HG03097 (cell line): ENCODE results near the gene COL25A1.
A peak's percentile ranks its signal among the peaks of the same experiment; 100 is the strongest.

ENCODE experiments used
- ATAC-seq: cut with Tn5 transposase; IDR thresholded peaks from one replicate; pipeline ENCODE4 v1.9.1; 2021; ENCODE audit not compliant: unreplicated experiment, low FRiP score

COL25A1 gene

DNA sequence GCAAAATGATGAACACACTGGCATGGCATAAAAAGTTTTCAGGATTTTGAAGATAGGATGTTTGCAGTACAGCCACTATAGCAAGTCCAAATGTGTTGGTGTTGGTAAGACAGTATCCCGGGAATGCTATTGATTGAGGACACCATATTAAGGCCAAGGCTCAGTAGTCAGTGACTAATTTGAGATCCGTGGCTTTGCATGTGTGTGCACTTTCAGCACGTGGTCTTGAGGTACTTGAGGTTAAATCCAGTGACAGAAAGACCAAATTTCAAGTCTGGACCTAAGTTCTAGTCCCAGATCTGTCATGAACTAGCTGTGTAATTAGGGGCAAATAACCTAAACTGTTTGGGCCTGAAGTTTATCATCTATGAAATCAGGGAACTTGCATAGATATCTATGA lies 463.1 kb downstream of the COL25A1 start:
- ATAC-seq = no peak

DNA sequence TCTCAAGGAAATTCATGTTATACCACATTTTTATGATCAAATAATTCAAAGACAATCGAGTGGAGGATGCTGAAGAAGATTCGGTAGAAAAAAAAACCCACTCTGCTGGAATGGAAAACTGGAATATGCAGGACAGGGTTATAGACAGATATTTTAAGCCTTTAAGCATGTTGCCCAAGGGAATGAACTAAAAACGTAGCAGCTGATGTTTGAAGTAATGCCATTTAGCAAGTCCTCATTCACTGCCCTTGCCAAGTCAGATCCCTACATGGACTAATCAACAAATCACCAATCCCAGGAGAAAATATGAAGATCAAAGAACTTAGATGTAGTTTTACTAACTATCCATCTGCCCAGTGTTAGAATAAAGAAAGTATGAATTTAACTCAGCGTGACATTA lies 464.0 kb downstream of the COL25A1 start:
- no peak for ATAC-seq

DNA sequence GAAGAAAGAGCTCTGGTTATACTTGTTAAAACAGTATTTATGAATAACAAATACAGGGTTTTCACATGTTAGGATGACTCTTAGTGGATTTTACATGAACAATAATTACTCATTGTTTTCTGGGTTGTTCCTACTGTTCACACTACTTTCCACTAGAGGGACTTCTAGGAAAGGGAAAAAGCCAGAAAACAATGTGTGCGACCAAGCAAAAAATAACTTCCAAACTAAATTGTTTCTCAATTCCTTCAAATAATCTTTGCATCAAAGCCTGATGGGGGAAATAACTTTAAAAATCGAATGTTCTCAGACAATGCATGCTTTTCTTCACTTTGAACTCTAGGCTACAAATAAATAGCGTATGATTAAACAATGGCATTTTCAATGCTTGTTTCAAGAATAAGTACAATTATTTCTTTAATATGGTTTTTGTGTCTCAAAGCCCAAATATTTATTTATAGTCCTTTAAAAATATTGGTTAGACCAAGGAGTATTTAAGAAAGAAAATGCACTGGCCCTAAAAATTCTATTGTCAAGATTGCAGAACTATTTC lies 467.5 kb downstream of the COL25A1 start:
- ATAC-seq = no peak

DNA sequence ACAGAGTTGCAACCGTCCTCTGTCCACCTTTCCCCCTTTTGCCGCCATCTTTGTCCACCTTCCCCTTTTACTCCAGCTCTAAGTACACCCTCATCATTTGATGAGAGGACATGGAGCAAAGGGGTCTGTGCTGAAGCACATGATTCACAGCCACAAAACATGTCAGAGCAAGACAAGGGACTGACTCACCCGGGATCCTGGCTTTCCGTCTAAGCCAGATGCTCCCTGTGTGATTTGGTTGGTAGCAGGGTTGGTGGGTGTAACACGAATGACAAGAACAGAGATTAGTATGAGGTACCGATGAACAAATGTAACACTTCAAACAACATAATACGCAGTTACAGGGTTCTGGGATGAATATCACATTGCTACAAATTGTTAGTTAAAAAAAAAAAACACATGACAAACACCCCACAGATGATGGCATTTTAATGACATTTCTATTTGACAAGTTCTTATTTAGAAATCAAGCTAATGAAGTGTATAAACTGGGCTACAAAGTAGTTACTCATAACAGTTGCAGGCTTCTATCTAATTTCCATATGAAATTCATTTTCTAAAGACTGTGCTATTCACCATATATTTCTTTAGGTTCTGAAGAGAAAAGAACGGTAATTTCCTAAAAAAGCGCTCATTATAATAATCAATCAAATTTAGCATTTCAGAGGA lies 468.2 kb downstream of the COL25A1 start:
- no peak for ATAC-seq

DNA sequence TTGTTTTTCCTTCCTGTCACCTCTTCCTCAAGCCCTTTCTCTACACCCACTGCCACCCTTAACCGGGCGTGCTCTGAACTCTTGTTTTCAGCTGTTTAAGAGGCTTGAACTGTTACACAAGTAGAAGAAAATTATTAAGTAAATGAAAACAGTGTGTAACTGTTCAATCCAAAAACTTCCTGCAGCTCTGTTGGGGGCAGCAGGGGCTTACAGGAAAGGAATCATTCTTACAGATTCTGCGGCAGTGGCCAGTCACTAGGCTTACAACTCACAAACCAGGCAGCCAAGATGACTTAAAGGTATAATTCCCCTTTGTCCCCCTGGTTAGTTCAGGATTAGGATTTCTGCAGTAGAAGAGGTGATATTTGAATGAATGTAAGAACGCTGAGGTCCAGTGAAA lies 469.4 kb downstream of the COL25A1 start:
- no peak for ATAC-seq

DNA sequence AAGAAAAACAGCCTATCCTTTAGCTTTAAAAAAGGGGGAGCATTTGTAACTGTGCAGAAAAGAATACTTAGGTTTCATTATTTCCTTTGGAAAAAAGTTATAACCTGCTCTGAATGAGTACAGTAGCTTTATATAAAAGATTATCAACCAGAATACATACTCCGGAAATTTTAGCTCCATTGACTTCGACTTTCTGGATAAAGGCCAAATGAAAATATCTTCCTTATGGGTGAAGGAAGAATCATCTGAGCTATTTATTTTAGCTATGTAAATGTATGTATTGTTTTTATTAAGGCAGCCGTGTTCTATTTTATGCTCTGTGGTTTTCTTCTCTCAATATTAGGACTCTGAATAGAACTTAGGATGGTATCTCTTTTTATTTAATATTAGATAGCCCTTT lies 470.6 kb downstream of the COL25A1 start:
- no peak for ATAC-seq

DNA sequence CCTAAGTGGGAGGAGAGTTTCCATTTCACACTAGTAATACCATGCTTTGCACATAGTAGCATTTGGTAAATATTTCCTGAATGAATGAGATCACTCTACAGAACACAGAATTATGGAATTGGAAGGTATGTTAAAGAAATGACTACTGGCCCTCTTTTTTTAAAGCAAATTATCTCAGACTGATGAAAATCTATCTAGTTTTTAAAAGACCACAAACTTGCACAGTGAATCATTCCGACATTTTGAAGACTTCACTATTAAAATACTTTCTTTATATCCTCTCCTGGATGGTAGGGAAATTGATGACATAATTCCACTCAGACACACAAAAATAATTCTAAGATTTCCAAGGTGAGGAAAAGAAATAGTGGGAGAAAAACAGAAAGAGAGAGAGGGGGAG lies 471.2 kb downstream of the COL25A1 start:
- ATAC-seq = no peak

DNA sequence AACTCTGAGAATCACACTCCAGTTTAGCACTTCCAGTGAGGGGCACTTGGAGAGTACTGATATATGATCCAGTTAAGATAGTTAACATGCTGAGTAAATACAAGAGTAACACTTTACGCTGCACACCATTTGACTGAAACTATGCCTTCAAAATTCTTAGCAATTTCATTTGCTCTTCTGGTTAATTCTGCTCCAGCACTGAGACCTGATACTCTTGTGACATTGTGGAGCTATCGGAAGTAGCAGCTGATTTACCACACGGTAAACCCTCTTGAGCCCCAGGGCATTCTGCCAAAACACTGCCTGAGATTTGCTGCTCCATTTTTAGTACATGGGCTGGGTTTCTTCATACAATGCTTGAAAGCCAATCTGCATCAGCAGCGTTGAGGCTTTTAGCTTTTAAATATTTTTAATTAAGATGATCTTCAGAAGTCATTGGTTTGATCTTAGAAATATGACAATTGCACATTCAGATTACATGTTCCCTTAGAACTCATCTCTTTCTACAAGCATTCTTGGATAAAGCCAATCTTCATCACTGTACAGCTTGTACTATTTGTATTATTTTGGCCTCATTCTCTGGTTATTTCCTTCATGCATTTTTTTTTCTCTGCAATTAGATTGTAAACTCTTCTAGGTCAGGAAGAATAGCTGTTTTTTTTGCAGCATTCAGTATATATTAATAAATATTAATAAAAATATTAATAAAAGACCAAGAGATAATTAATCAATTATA lies 471.8 kb downstream of the COL25A1 start:
- peak; percentile 70 for ATAC-seq

DNA sequence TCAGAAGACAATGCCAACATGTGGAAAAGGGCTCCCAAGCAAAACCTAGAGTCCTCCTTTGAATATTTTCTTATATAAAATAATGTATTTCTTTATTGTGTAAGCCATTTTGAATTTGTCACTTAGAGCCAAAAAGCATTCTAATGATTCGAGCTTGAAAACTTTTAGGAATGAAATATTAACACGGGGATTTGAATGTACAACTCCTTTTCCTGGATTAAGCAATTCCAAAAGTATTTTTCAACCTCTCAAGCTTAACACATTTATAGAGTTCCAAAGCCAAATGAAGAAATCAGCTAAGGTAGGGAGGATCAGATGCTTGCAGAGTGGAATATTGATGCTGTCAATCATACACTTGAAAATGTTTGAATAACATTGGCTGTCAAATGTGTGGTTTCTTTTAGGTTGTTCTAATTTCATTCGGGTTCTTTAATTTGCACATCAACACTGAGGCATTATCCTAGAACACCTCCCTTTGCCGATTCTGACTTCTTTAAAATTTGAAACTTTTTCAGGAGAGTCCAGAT lies 472.4 kb downstream of the COL25A1 start:
- ATAC-seq = no peak

DNA sequence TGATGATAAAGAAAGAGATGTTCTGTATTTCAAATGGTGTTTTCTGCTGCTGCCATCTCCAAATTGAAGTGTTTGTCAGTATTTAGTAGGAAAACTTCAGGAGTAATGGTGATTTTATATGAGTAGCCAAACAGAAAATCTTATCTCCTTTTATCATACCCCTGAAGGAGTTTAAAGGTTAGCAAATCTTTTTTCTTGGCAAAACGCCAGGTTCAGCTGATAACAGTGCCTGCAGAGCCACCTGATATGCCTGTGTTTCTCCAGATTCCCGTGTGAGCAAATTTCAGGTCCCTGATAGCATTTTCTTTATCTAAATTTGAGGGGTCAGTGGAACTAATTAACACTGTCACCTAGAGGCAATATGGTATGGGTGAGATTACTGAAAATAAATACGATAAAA lies 473.8 kb downstream of the COL25A1 start:
- no peak for ATAC-seq

DNA sequence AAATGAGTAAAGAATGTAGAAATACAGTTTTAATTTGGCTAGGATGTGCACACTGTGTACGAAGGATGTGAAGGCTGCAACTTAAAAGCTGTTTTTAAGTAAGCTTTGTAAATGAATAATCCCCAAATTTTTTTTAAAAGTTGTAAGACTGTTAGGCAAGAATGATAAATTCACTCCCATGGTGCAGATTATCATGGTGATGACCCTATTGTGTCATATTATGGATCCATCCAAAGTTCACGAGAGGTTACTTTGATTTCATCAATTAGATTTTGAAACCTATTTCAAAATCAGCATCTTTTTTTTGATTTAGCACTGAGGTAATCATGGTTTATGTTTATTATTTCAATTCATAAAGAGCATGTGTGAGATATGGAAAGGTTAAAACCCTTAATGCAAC lies 476.7 kb downstream of the COL25A1 start:
- no peak for ATAC-seq

DNA sequence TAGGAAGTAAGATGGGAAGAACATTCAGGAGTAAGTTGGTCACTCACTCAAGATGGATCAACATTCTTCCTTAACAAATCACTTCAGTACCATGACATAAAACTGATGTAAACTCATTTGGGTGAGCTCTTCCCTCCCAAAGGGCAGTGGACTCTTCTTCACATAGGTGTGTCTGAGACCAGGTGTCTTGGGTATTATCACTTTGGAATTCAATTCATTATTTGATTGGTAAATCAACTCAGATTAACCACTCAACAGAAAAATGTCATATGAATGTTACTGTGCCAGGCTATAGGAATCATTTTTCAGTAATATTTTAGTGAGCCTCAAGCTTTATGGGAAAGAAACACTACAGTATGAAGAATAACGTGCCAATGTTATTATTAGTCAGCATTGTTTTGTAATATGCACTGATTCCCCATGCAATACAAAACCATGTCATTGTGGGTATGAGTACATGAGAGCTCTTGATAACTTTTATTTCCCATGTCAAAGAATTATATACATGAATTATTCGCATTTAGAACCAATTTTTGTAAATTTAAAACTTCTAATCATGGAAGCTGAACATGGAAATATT lies 481.0 kb downstream of the COL25A1 start:
- ATAC-seq = no peak

DNA sequence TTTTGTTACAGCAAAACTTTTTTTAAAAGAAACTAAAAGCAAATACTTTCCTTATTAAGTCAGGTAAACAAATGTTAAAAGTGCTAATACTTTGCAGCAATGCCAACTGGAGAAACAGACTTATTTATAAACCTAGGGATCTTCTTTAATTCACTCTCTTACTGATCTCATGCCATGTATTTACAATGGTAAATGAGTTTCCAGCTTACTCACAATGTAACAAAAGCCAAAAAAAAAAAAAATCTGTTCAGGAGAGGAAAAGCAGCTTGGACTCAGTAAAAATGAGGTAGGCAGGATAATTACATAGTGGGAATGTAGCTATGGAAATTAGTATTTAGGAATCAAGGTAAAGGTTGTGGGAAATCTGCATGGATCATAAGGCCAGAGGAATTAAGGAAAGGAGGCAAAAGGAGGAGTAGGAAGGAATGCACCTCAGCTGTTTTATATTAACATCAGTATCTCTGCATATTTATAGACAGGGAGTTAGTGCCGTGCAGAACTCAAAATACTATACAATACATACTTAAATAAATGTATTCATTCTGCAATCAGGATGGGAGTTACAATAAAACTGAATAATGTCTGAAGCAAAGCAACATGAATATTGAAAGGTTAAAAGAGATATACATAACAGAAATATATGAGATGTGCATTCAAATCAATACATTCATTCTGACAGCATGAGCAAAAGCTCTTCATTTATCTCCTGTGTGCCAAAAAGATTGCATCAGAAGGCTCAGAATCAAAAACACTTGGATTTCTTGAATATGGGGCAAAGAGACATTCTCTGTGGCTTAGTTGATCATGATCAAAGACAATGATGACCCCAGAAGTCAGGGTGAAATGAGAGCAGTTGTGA lies 481.7 kb downstream of the COL25A1 start:
- no peak for ATAC-seq

DNA sequence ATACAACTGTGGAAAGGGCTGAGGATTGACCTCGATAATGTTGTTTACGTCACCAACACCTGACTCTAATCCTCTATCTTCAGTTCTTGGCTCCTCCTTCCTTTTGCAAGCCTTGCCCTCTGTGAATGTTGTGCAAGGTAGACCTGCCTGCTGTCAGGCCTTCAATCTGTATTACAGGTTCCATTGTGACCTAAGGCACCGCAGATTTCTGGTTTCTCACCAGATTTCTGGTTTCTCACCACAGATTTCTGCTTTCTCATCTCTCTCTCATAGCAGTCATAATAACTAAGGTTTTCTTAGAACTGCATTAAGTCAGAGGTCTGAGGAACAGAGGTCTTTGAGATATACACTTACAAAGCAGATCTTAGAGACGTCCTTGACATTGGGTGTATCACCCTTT lies 488.1 kb downstream of the COL25A1 start:
- ATAC-seq = no peak

DNA sequence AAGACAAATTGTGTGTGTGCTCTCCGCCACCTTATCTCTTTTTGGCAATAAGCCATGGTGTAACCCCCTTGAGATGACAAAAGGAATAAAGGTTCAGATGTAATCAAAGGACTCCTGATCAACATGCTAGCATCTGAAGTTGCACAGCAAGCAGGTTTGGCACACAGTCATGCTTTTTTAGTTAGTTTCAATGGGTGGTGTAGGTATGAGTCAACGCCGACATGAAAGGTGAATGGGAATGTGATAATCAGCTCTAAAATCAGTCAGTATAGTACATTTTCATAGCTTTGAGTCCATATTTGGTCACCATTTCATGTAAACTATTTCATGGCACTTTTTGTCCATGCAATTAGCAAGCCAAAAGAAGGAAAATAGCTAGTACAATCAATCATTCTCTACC lies 489.2 kb downstream of the COL25A1 start:
- ATAC-seq = no peak

DNA sequence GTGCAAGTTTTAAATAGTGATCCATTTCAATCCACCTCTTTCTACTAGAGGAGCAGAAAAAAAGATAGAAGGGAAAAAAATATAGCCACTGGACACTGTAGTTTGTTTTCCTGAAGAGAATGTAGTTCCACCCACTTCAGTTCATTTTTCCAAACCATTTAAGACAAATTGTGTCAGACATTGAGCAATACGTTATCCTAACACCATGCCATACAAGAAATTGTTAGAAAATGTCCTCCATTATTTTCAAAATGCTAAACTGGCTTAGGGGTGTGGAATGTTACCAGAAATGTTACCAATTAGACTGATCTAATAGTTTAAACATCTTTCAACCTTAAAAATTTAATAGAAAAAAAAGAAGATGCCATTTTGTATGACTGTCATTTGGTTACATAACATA lies 491.0 kb downstream of the COL25A1 start:
- no peak for ATAC-seq

DNA sequence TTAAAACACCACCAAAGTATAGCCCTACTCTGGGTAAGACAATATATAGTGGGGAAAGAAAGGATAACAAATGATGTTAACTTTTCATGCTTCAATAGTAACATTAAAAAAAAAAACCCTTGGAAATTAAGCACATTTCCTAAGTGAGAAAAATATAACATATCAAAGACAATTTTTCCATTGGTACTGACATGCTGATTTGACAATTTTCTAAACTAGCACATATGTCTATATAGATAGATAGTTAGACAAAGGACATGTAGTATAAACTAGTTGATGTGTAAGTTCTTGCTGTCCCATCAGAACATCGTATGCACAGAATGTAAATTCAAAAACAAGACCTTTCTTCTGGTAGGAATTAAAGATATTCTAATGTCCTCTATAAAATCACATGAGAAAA lies 492.4 kb downstream of the COL25A1 start:
- no peak for ATAC-seq

DNA sequence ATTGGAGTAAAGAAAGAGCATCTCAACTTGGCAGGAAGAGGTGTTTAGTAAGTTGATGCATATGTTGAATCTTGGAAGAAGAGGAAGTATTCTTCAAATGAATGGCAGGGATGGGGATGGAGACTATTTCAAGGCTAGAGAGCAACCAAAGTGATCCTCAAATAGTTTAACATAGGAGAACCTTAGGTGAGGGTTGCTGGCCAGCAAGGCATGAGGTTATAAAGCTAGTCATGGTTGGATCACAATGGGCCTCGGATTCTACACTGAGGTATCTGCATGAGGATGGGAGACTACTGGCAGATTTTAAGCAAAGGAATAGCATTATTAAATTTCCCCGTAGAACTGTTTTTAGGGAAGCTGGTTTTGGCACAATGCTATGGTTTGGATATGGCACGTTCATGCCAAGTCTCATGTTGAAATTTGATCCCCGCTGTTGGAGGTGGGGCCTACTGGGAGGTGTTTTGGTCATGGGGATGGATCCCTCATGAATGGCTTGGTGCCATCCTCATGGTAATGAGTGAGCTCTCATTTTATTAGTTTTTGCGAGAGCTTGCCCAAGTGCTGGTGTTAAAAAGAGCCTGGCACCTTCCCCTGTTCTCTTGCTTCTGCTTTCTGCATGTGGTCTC lies 497.7 kb downstream of the COL25A1 start:
- no peak for ATAC-seq

DNA sequence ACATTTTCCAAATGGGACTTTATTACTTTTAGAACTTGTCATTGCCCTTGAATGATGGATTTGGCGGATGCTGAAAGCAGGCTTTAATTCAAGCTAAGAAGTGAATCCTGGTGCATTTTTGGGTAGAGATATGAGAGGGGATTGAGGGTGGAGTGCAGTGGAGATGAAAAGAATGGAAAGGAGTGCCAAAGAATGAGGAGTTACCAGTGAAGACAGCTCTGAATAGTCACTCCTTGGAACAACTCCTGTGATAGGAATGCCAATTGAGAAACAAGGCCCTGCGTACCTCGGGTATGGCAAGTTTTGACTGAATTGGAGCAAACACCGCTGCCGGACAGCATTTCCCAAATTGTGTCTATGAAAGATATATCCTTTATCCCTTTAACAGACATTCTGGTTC lies 503.2 kb downstream of the COL25A1 start:
- ATAC-seq = no peak

DNA sequence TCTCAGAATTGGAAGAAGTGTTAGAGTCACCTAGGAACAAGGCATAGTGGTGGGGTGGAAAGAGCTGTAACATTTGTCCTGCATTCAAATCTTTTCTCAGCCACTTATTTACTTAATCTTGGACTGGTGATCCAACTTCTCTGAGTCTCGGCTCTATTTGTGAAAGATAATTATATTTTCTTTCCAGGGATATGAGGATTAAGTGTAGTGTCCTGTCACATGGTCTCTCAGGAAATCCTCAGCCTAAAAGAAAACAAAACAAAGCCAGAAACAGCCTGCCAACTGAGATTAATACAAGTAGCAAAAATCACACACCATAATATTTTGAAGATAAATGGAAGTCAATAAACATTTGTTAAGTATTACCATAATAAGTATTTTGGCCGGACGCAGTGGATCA lies 506.3 kb downstream of the COL25A1 start:
- ATAC-seq = no peak
